Measurements from ENCODE around the gene ABCB9.

ABCB9 gene

GRCh38 chr12:122981587-122982476 is 15.6 kb upstream of the ABCB9 start:
- DNase-seq (ENCODE audit: low read depth in 1 of 2, low spot score in 1 of 2) = no peak

DNA sequence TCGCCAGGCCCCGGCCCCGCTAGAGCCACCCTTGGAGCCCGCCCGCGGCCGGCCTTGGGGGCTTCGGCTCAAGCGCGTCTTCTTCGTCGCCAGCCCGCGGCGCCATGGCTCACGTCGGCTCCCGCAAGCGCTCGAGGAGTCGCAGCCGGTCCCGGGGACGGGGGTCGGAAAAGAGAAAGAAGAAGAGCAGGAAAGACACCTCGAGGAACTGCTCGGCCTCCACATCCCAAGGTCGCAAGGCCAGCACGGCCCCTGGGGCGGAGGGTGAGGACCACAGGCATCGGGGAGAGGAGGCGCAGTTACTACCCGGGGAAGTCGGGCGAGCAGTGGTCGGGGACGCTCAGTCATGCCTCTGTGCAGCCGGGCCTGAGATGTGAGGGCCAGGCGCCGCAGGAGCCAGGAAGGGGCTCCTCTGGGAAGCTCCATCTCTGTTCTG is 14.8 kb upstream of the ABCB9 start:
- DNase-seq (ENCODE audit: low read depth in 1 of 2, low spot score in 1 of 2) = no peak

- DNase-seq (ENCODE audit: low read depth in 1 of 2, low spot score in 1 of 2) = peak in 1 of 2 donors; percentile 37
Observed at GRCh38 chr12:122980183-122981035, 14.1 kb upstream of the ABCB9 start, which contains the start of gene ARL6IP4. ARL6IP4 (plus strand) TSS chr12:122980681; CDS start chr12:122981140, 459 bp downstream.

DNA sequence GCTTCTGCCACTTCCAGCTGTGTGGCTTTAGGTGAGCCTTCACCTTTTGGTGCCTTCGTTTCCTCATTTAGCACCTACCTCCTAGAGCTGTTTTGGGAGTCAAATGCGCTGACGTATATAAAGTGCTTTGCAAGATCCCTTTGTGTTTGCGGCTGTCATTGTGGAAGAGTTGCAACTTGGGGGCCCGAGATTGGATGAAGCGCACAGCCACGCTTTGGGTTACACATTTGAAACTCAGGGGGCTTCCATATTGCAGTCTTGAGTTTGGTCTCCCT is 13.6 kb upstream of the ABCB9 start:
- DNase-seq (ENCODE audit: low read depth in 1 of 2, low spot score in 1 of 2) = no peak

DNA sequence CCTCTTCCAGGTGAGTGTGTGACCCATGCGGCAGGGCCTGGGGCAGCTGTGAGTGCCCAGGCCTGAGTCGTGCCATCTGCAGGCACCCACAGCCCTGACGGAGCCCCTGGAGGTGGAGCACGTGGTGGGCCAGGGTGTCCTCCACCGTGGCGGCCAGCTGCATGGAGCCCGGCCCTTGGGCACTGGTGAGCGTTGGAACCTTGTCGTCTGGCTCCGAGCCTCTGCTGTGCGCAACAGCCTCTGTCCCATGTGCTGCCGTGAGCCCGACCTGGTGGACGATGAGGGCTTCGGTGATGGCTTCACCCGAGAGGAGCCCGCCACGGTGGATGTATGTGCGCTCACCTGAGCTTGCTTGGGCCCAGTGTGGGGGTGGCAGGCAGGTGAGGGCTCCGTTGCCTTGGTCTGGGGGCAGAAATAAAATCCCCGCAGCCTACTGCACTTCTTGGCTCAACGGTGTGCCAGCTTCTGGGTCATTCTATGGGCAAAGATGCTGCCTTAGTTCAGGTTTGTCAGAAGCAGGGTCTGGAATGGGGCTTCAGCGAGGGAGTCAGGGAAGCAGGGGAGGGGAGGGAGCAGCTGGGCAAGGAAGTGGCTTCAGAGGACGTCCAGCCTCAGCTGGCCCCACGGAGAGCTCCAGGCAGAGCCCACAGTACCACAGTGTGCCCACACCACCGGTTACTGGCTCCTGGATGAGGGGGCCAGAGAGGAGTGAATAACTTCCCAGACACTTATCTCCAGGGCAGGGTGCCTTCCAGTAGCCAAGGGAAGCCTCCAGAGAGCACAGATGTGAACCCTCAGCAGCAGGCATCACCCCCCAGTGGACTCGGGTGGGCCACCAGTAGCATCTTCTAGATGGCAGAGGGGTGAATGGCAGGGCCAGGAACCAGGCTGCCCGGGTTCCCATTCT is 13.0 kb upstream of the ABCB9 start:
- no peak for DNase-seq (ENCODE audit: low read depth in 1 of 2, low spot score in 1 of 2)

GRCh38 chr12:122978507-122978955 is 12.3 kb upstream of the ABCB9 start:
- no peak for DNase-seq (ENCODE audit: low read depth in 1 of 2, low spot score in 1 of 2)

DNA sequence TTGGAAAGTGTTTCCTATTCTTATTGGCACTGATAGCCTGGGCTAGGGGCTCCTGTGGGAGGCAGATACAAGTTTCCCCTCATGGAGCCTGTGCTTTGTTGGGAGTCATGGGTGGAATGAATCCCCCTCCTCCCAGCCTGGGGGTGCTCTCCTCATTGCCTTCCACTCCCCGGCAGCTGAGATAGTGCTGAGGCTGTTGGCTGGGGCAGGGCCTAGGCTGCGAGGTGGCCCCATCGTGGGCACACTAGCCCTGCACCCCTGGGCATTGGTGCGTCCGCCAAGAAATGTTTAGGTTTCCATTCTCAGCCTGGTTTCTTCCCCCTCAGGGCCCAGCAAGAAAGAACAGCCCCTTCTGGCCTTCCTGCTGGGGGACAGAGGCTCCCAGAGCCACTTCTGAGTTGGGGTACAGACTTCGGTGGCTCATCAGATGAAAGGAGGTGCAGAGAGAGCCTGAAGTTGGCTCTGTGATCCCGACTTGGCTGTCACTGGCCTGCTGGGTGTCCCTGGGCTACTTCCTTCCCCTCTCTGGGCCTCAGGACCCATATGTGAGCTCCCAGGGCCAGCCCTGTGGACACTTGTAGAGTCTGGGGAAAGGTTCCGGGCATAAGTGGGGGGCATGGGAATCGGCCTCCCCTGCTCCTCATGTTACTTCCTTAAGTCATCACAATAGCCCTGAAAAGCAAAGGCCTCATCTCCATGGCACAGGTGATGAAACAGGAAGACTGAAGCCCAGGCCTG is 11.6 kb upstream of the ABCB9 start:
- no peak for DNase-seq (ENCODE audit: low read depth in 1 of 2, low spot score in 1 of 2)

- DNase-seq (ENCODE audit: low read depth in 1 of 2, low spot score in 1 of 2) = no peak
Observed at GRCh38 chr12:122977153-122977552, 10.9 kb upstream of the ABCB9 start.

DNA sequence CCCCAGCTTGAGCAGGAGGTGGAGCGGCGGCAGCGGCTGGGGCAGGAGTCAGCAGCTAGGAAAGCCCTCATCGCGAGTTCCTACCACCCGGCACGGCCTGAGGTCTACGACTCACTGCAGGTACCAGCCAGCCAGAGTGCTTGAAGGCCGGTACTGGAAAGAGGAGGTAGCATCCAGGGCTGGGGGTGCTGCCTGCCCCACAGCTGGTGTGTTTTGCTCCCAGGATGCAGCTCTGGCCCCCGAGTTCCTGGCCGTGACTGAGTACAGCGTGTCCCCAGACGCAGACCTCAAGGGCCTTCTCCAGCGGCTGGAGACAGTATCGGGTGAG is 10.3 kb upstream of the ABCB9 start:
- DNase-seq (ENCODE audit: low read depth in 1 of 2, low spot score in 1 of 2) = no peak

DNA sequence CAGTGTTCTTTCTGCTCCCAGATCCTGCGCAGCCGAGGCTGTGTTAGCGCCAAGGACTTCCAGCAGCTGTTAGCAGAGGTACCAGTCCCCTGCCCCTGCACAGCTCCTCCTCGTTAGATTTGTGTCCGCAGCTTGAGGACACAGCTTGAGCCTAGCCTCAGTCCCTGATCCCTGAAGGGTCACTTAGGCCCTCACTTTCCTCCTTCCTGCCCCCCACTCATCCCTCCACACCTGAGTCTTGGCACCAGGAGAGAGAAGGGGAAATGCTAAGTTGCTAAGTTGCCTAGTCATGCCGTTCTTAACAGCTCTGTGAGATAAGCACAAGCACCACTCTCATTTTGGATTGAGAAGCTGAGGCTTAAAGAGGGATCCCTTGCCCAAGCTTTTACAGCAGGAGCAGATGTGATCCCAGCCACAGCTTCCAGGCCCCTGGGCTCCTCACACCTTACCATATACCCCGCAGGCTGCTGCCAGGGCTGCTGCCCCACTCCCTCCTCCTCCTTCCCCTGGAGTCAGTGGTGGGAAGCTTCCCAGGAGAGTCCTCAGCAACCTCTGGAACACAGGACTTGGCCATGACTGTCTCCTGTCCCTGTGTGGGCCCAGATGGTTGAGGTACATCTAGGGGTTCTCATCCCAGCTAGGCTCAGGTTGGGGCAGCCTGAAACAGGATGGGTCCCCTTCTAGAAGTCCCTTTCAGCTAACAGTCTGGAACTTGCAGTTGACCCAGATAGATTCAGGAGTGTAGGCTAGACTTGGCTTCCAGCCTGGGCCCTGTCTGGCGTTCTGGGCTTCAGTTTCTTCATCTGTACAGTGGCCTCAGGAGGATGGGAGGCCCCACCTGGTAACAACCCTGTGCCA is 9.8 kb upstream of the ABCB9 start:
- no peak for DNase-seq (ENCODE audit: low read depth in 1 of 2, low spot score in 1 of 2)

GRCh38 chr12:122974892-122975789 is 8.9 kb upstream of the ABCB9 start, which contains the start of gene OGFOD2:
OGFOD2 (plus strand) TSS chr12:122975244; CDS start chr12:122975252, 8 bp downstream.
- DNase-seq (ENCODE audit: low read depth in 1 of 2, low spot score in 1 of 2) = peak; percentile 86 to 90

DNA sequence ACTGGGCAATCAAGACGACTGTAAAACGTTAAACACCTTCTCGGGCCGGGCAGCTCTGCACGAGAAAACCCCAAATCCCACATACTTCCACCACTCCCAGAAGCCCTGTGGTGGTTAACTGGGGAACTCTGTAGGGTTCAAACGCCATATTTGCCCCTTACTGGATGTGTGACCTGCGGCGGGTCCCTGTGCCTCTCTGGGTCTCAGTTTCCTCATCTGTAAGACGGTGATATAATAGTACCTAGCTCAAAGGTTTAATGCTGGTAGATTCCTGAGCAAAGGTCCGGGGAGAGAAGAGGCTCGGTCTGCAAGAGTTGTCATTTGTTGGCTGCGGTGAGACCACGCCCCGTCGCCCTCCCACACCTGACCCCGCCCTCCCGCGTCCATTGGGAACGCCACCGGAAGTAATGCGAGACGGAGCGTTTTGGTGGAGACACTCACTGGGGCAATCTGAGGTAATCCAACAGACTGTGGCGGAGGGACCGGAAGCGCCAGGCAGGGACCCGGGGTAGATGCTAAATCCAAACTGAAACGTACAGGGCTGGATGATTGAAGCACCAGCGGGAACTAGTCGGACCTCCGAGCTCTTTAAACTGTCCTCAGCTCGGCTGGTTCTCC is 8.1 kb upstream of the ABCB9 start:
- DNase-seq (ENCODE audit: low read depth in 1 of 2, low spot score in 1 of 2) = peak; percentile 98 to 99

GRCh38 chr12:122969676-122970075 is 3.4 kb upstream of the ABCB9 start:
- DNase-seq (ENCODE audit: low read depth in 1 of 2, low spot score in 1 of 2) = no peak

DNA sequence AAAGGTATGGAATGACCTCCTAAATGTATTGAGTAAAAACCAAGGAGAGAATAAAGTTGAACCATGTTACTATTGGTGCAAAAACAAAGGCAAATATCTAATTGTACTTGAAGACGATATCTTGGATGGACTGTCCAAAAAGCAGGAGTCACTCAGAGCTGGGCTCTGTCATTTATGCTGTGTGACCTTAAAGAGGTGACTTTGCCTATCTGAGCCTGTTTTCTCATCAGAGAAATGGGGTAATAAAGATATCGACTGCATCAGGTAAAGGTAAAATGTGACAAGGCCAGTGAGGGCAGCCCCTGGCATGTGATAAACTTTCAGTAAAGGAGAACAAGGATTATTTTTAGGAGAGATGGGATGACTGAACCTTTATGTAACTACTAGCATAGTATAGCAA is 1.8 kb upstream of the ABCB9 start:
- DNase-seq (ENCODE audit: low read depth in 1 of 2, low spot score in 1 of 2) = no peak

- DNase-seq (ENCODE audit: low read depth in 1 of 2, low spot score in 1 of 2) = no peak
Observed at GRCh38 chr12:122966743-122967550, 684 bp upstream of the ABCB9 start.

DNA sequence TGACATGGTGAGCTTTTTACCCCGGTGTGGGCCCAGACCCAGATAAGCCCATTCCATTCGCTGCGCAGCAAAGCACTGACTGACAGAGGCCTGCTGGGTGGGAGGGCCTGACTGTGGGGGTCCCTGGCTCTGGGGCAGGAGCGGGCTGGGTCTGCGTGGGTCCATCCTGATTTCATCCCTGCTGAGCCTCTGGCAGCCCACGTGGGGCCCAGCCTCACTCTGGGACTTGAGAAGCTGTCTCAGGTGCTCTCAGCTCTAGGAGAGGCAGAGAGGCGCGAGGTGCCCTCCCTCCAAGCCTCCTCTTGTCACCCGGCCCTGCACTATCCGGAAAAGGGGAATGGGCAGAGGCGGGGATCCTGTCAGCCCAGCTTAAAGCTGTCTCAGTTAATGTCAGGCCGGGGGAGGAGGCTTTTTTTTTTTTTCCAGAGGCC is 927 bp downstream of the ABCB9 start:
- no peak for DNase-seq (ENCODE audit: low read depth in 1 of 2, low spot score in 1 of 2)

All from activated T-helper 1 cell treated with anti-CD3 and anti-CD28 coated beads, Interleukin-2, amount 50 U/mL, for 16 hours (primary cell).